PC-9 (cell line): ENCODE measurements around the gene ARHGEF12. TPM values are rescaled to one million over a fixed set of nuclear protein-coding genes. Genes with fewer than 3 reads are reported as not detected.

ENCODE experiments used
- BruUV-seq: library from RNA; stranded (reverse); fragments of 400-500 nt; replicated peaks from 2 replicates; lab custom pipeline; 2021; lab: Mats Ljungman, UMichigan
- CTCF ChIA-PET: fragments of 300-600 bp; sonication (Branson Sonifier 250); formaldehyde crosslinking; loops from one replicate; lab custom pipeline; 2022; ENCODE audit warnings: antibody characterized with exemption; lab: Charles Lee
- POLR2A ChIA-PET: fragments of 300-600 bp; sonication (Branson Sonifier 250); formaldehyde crosslinking; loops from one replicate; lab custom pipeline; 2022; ENCODE audit warnings: antibody characterized with exemption; ENCODE audit not compliant: unreplicated experiment; lab: Charles Lee
- DNase-seq, 2 experiments: peaks; one replicate each; pipeline versions ENCODE4 v3.0.0 to v3.0.0-alpha.2; 2015 to 2022; ENCODE audit warnings: mixed read lengths in 1 of 2
- H2AFZ ChIP-seq: fragments of 200-600 bp; sonication (generic); 2 replicates; pipeline ENCODE4 v1.8.1; 2017; ENCODE audit warnings: antibody characterized with exemption
- H3F3A ChIP-seq: fragments of 200-600 bp; sonication (generic); 2 replicates; pipeline ENCODE4 v1.8.1; 2017; ENCODE audit warnings: antibody characterized with exemption, mild to moderate bottlenecking, low read depth; ENCODE audit not compliant: insufficient read depth
- H3K27ac ChIP-seq: fragments of 200-600 bp; sonication (generic); 2 replicates; pipeline ENCODE4 v1.6.1; 2016; ENCODE audit warnings: mixed run types
- H3K27me3 ChIP-seq: fragments of 200-600 bp; sonication (generic); 2 replicates; pipeline ENCODE4 v1.6.1; 2016; ENCODE audit warnings: low read depth, mixed run types; ENCODE audit not compliant: insufficient read depth
- H3K36me3 ChIP-seq: fragments of 200-600 bp; sonication (generic); 2 replicates; pipeline ENCODE4 v1.6.1; 2016; ENCODE audit warnings: low read depth, mixed run types
- H3K4me1 ChIP-seq: fragments of 200-600 bp; sonication (generic); replicated peaks from 2 replicates; pipeline ENCODE4 v1.6.1; 2016; ENCODE audit warnings: mixed run types; ENCODE audit not compliant: insufficient read depth
- H3K4me2 ChIP-seq: fragments of 200-600 bp; sonication (generic); 2 replicates; pipeline ENCODE4 v1.6.1; 2017; ENCODE audit warnings: mixed run types
- H3K4me3 ChIP-seq: fragments of 200-600 bp; sonication (generic); 2 replicates; pipeline ENCODE4 v1.6.1; 2016; ENCODE audit warnings: mixed run types
- H3K79me2 ChIP-seq: fragments of 200-600 bp; sonication (generic); 2 replicates; pipeline ENCODE4 v1.6.1; 2017; ENCODE audit warnings: low read depth, mixed run types
- H3K9me2 ChIP-seq: fragments of 200-600 bp; sonication (generic); 2 replicates; pipeline ENCODE4 v1.8.1; 2017; ENCODE audit warnings: mild to moderate bottlenecking; ENCODE audit not compliant: insufficient read depth
- H3K9me3 ChIP-seq: fragments of 200-600 bp; sonication (generic); 2 replicates; pipeline ENCODE4 v1.8.1; 2016; ENCODE audit warnings: low read depth; ENCODE audit not compliant: insufficient read depth
- H4K20me1 ChIP-seq: fragments of 200-600 bp; sonication (generic); 2 replicates; pipeline ENCODE4 v1.8.1; 2017; ENCODE audit not compliant: insufficient read depth
- CTCF ChIP-seq: fragments of 200-600 bp; sonication (generic); conservative IDR thresholded peaks from 2 replicates; pipeline ENCODE4 v1.6.1; 2017; ENCODE audit warnings: mixed run types, antibody characterized with exemption, mild to moderate bottlenecking, moderate library complexity
- EZH2 ChIP-seq: fragments of 200-600 bp; sonication (generic); IDR thresholded peaks from 2 replicates; pipeline ENCODE4 v1.8.0; 2017; ENCODE audit warnings: antibody characterized with exemption, low read depth
- intact Hi-C: fragments of 100-400 bp; cut with micrococcal nuclease; formaldehyde crosslinking; loops from one replicate; pipeline ENCODE4 v1.10.0; 2022; ENCODE audit not compliant: unreplicated experiment
- total RNA-seq: library from RNA; stranded (reverse); gene quantifications from 2 replicates; pipeline ENCODE4 v1.2.3, GENCODE V29; 2021

ARHGEF12 gene
- total RNA-seq, 1 experiment from 2014 or later, result 76.5 TPM

GRCh38 chr11:120392793-120393192, 56.6 kb downstream of the ARHGEF12 start:
- peaks cover 19% of the 10 kb centered on the region for H3K4me1 ChIP-seq
- H3K36me3 ChIP-seq, result no peaks in the 10 kb centered on the region
- BruUV-seq, result no TSS peak
- intact Hi-C loops, result no loop called here
- H2AFZ ChIP-seq, result no peak overlapping the region
- no peaks in the 10 kb centered on the region for H3K27me3 ChIP-seq
- H3K9me2 ChIP-seq, result no peaks in the 10 kb centered on the region
- no peak overlapping the region for H3K27ac ChIP-seq
- TF ChIP-seq CTCF, result no peak
- no peak for TF ChIP-seq EZH2
- ChIA-PET CTCF (no interaction called here), POLR2A (no interaction called here)
- DNase-seq, result no peak
- peaks cover 3% of the 10 kb centered on the region; the same call in 1 of the 2 replicates for H4K20me1 ChIP-seq
- H3K4me3 ChIP-seq, result no peak overlapping the region
- H3K4me2 ChIP-seq, result no peak overlapping the region
- peaks cover 5% of the 10 kb centered on the region; the same call in 1 of the 2 replicates for H3F3A ChIP-seq
- peaks cover 94% of the 10 kb centered on the region for H3K79me2 ChIP-seq
- H3K9me3 ChIP-seq, result peaks cover 5% of the 10 kb centered on the region; the same call in 1 of the 2 replicates

GRCh38 chr11:120394119-120394518, 57.9 kb downstream of the ARHGEF12 start:
- BruUV-seq, result no TSS peak
- TF ChIP-seq EZH2, result no peak
- TF ChIP-seq CTCF, result no peak
- H3K4me2 ChIP-seq, result no peak overlapping the region
- DNase-seq, result no peak
- H3K4me1 ChIP-seq, result peaks cover 12% of the 10 kb centered on the region
- H3K9me2 ChIP-seq, result no peaks in the 10 kb centered on the region
- intact Hi-C loops, result no loop called here
- H3K36me3 ChIP-seq, result no peaks in the 10 kb centered on the region
- no peak overlapping the region for H3K27ac ChIP-seq
- H3K79me2 ChIP-seq, result peaks cover 93% of the 10 kb centered on the region
- H4K20me1 ChIP-seq, result no peaks in the 10 kb centered on the region; the same call in 1 of the 2 replicates
- no peak overlapping the region for H3K4me3 ChIP-seq
- H3F3A ChIP-seq, result no peaks in the 10 kb centered on the region; the same call in 1 of the 2 replicates
- H3K9me3 ChIP-seq, result peaks cover 5% of the 10 kb centered on the region; the same call in 1 of the 2 replicates
- H3K27me3 ChIP-seq, result no peaks in the 10 kb centered on the region
- ChIA-PET CTCF (interaction anchor here (0.6 kb wide), 1 partner anchor 26 kb away, joined by 3 read pairs; no protein-coding TSS in a partner anchor), POLR2A (no interaction called here)
- H2AFZ ChIP-seq, result no peak overlapping the region

DNA sequence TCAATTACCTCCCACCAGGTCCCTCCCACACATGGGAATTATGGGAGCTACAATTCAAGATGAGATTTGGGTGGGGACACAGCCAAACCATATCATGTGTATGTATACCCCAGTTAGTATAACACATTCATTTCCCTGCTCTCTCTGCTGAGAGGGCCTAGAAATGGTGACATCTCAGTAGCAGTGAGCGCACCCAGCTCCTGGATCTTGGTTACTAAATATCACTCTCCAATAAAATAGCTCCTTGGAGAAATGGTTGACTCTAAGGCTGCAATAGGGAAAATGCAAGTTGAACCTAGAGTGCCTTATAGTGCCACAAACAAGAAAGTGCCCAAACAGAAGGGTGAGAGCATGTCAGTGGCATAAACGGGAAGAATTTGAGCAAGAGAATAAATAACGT, 59.6 kb downstream of the ARHGEF12 start:
- no peaks in the 10 kb centered on the region for H4K20me1 ChIP-seq
- 0 out of 2 replicates have a peak, but pooled peaks cover 5% of the 10 kb centered on the region for H3K9me3 ChIP-seq
- H3K4me3 ChIP-seq, result no peak overlapping the region
- no peaks in the 10 kb centered on the region for H3K36me3 ChIP-seq
- H3K4me1 ChIP-seq, result peaks cover 15% of the 10 kb centered on the region
- H3K9me2 ChIP-seq, result no peaks in the 10 kb centered on the region
- peaks cover 76% of the 10 kb centered on the region for H3K79me2 ChIP-seq
- intact Hi-C loops, result no loop called here
- peaks cover 8% of the 10 kb centered on the region for H3F3A ChIP-seq
- CTCF ChIA-PET, result no interaction called here
- no peak for DNase-seq
- H3K4me2 ChIP-seq, result no peak overlapping the region
- BruUV-seq, result no TSS peak
- H2AFZ ChIP-seq, result no peak overlapping the region
- POLR2A ChIA-PET, result no interaction called here
- no peak overlapping the region for H3K27ac ChIP-seq
- TF ChIP-seq CTCF (no peak), EZH2 (no peak)
- H3K27me3 ChIP-seq, result no peaks in the 10 kb centered on the region
